ENCODE data around the gene CAPS.

DNA sequence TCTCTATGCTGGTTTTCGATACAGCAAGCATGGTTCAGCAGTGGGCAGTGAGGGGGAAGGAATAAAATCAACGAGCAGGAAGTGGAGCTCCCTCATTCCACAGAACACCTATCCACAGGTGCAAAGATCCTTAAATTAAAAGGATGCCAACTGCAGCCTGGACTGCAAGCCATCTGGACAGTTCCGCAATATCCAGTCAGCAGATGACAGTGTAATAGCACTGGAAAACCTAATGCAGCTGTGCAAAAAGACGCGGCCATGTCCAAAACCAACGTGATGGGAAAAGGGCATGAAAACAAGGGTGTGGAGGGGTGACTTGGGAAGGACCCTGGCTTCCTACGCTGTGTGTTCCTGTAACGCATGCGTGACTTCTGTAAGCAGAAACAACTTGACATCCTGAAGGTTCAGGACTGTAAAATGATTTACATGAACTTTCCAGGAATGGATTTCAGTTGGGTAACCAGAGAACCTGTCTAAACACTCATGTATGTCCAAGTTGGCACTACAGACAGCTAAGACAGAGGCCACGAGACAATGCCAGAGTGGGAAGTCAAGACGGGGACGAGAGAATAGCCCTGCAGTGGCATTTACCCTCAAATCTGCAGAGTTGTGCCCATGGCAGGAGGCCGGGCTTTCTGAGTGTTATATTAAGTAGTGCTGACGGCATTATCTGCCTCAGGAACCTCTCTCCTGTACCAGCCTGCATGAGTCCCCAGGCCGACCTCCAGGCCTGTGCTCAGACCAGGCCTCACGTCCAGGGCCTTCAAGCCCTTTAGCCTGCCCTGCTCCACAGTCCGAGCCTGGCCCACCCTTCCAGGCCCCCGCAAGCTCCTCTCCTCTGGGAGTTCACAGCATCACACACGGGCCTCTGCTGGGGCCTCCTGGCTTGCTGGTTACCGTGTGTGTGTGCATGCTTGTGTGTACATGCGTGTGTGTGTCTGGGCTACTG, 26.5 kb downstream of the CAPS start:
- TF ChIP-seq, protein P1, sequence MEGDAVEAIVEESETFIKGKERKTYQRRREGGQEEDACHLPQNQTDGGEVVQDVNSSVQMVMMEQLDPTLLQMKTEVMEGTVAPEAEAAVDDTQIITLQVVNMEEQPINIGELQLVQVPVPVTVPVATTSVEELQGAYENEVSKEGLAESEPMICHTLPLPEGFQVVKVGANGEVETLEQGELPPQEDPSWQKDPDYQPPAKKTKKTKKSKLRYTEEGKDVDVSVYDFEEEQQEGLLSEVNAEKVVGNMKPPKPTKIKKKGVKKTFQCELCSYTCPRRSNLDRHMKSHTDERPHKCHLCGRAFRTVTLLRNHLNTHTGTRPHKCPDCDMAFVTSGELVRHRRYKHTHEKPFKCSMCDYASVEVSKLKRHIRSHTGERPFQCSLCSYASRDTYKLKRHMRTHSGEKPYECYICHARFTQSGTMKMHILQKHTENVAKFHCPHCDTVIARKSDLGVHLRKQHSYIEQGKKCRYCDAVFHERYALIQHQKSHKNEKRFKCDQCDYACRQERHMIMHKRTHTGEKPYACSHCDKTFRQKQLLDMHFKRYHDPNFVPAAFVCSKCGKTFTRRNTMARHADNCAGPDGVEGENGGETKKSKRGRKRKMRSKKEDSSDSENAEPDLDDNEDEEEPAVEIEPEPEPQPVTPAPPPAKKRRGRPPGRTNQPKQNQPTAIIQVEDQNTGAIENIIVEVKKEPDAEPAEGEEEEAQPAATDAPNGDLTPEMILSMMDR (conservative IDR thresholded peaks at IDR 0.05): no peak
- no peak for TF ChIP-seq EZH2 (IDR thresholded peaks at IDR 0.05; ENCODE audit: low read depth)
